CD4-positive, alpha-beta T cell treated with Interleukin-1 beta for 1 hour (primary cell): ENCODE data around the gene INTS14.
"Not testable (repeated sequence)": the region's sequence is repeated elsewhere in the genome, so short reads cannot be mapped to it uniquely, and the experiment has no call there.

Source experiments
- DNase-seq, 2 donors: peaks; one replicate each; pipeline ENCODE4 v3.0.0-alpha.2; 2020 to 2022

Gene INTS14

GRCh38 chr15:65630760-65631159, 19.8 kb upstream of the INTS14 start:
- no peak for DNase-seq

DNA sequence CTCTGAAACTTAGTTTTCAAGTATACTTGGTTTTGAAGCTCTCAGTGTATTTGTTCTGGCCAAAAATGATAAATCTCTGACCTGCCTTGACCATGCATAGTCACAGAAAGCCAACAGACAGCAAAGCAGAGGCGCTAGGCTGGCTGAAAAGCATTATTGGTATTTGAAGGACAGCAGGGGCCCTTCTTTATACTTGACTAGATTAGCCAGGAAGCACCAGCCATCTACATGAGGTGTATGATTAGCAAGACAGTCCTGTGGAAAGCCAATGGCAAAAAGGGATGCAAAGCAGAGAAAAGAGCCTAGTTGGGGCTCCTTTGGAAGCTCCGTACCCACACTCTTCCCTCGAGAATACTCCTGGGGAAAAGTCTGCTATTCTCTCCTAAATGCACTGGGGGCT, 18.6 kb upstream of the INTS14 start:
- DNase-seq, result no peak

DNA sequence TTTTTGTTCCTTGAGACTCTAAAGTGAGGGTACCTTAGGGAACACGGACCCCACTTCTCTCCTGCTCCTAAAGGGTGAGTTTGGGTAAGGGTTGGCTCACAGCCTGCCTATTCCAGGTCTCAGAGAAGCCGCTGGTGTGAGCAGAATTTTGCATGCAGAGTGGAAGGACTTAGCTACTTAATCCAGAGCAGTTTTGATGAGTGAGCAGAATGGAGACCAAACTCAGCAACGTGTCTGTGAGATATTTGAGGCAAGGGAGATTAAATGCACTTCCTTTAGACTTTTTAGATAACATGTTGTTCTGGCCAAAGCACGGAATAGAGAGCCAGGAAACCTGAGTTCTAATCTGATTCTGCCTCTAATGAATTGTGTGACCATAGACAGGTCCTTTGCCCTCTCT, 15.9 kb upstream of the INTS14 start:
- DNase-seq, result no peak

- no peak for DNase-seq
Observed at GRCh38 chr15:65623103-65623502, 12.2 kb upstream of the INTS14 start.

DNA sequence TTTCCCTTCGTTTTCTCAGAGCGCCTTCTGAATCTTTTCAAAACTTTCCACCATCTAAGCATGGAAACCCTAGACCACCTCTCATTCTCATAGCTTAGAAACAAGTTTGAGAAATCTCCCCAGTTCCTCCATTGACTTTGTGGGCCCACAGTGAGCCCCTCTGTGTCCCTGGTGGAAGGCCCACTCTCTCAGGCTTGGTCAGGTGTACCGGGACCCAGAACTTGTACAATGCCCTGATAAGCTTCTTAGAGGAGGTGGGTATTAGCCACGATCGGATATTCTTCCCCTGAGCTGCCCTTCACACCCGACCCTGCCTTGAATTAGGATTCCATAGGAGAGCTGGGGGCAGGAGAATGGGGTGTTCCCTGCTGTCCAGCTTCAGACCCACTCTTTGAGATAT, 10.7 kb upstream of the INTS14 start, which contains the start of gene SLC24A1:
Gene SLC24A1 (plus strand): TSS at position 301 of the 400 bp plus-strand sequence. CDS start 2,143 bp downstream, outside the sequence.
- no peak for DNase-seq

GRCh38 chr15:65620833-65621232, 9.9 kb upstream of the INTS14 start:
- DNase-seq, result no peak

DNA sequence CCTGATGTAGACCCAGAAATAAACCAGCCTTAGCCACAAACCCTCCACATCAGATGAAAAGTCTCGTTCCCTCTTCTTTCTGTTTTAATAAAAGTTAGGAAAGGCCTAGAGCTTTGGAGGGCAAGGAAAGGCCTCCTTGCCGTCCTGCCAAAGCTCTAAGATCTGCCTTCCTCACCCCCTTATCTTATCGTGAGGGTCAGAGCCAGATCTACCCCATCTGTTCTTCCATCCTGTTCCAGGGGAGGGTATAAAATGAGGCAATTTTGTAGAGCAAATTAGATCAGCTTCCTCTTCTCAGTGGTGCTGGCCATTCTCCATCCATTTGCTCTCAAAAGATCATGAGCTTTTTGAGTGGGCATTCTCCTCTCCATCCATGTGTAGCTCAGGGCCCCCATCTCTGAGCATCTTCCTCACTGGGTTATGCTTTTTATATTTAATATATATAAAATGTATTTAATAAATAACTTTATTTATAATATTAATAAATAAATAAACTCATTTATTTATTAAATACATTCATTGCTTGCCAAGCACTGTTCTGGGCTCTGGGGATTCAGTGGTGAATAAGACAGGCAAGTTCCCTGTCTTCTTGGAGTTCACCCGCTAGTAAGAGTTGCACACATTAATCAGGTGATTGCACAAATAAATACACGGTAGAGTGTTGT, 8.8 kb upstream of the INTS14 start:
- no peak for DNase-seq

DNA sequence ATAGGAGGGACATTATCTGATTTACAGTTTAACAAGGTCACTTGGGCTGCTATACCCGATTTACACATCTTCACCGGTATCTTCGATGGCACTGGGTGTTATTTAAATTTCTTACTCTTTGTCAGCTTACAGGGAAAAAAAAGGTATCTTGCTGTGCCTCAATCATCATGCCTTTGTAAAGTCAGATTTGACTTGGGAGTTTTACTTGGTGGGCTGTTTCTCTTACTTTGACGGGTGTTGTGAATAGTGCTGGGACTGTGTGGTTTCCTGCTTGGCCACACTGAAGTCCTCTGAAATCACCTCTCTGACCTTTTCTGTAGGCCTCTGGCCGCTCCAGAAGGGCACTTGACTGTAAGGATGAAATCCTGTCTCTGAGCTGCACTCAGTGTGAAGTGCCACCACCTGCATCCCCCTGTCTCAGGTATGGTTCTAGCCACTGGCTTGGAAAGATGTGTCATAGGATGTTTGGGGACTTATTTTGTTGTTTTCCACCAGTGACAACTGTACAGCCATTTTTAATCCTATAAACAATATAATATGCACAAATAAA, 7.7 kb upstream of the INTS14 start:
- no peak for DNase-seq

DNA sequence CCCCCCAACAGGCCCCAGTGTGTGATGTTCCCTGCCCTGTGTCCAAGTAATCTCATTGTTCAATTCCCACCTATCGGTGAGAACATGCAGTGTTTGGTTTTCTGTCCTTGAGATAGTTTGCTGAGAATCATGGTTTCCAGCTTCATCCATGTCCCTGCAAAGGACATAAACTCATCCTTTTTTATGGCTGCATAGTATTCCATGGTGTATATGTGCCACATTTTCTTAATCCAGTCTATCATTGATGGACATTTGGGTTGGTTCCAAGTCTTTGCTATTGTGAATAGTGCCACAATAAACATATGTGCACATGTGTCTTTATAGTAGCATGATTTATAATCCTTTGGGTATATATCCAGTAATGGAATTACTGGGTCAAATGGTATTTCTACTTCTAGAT, 5.0 kb upstream of the INTS14 start:
- not testable (repeated sequence) for DNase-seq

DNA sequence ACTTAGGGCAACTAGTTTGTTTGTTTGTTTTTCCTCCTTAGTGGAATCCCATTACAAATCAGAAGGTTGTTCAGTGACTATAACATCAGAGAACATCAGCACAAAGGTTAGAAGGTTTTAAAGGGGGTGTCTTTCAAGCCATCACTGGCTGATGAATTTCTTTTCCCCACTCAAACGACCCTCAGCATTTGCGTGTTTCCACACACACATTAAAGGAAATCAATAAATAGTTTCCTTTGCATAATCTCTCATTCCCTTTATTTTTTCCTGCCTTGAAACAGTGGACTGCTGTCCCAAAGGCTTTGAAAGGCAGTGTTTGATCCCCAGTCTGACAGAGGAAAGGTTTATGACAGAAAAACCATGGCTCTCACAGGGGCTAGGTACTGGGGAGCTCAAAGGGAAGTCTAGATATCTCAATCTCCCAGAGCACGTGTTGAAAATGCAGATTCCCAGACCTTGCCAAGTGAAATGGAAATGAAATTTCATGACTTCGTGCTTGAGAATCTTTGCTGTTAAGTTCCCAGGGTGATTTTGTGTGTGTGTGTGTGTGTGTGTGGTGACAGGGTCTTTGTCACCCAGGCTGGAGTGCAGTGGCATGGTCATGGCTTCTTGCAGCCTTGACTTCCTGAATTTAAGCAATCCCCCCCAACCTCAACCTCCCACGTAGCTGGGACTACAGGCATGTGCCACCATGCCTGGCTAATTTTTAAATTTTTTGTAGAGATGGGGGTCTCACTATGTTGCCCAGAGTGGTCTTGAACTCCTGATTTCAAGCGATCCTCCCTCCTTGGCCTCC, 2.2 kb upstream of the INTS14 start:
- DNase-seq, result no peak

DNA sequence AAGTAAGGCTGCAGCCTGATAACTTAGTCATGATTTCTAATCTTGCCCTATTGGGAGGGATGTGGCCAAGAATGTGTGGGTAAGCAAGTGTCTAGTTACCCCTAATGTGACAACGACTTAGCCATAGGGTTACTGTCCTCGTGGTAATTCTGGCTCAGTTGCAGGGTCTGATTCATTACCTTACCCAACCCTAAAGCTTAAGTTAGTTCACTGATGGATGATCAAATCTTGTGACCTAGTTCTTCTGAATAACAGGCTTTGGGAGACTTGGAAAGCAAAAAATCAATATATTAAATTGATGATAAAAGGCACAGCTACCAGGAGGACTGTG, 1.6 kb upstream of the INTS14 start:
- DNase-seq, result no peak

GRCh38 chr15:65611888-65612615, 1.1 kb upstream of the INTS14 start:
- DNase-seq, result no peak

DNA sequence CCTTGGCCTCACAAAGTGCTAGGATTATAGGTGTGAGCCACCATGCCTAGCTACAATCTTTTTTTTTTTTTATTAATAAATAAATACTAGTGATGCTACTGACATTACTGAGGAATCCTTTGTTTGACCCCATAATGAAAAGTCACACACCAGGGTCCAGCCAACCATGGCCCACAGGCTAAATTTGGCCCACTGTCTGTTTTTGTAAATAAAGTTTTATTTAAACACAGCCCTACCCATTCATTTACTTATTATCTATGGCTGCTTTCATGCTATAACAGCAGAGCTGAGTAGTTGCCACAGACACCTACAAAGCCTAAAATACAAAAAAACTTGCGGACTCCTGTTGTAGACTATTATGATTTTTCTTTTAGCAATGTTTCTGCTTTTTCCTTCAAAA, 7.4 kb downstream of the INTS14 start:
- no peak for DNase-seq

DNA sequence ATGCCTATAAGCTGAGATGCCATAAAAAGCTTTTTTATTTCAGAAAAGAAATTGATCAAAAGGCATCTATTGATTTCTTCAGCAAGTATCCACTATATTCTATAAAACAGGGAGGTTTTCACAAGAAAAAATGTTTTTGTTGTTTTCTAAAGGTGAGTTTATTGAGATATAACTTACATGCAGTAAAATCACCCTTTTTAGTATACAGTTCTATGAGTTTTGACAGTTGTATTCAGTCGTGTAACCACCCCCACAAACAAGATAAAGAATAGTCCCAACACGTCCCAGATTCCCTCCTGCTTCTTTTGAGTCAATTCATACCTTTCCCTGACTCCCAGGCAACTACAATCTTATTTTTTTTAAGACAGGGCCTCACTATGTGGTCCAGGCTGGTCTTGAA, 7.8 kb downstream of the INTS14 start:
- no peak for DNase-seq

- DNase-seq, result no peak
Observed at GRCh38 chr15:65599677-65600076, 11.3 kb downstream of the INTS14 start.

- DNase-seq, result no peak
Observed at GRCh38 chr15:65598468-65598867, 12.5 kb downstream of the INTS14 start.

DNA sequence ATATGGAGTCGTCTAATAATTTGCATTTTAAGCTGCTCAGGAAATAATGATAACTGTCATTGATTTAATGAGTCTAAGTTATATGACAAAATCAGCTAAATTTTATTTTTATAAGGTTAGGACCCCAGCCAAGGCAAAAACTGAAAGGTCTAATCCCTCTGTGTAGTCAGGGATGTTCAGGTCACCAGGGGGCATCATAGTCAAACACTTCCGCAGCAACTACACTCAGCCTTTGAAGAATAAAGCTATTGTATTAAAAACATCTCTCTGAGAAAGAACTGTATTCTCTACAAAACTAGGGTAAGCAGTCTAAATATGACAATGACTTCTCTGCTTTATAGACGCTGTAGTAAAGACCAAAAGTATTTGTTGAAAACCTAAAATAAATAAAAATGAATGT, 15.0 kb downstream of the INTS14 start:
- DNase-seq, result peak in 1 of 2 donors; percentile 24

GRCh38 chr15:65587094-65587493, 23.8 kb downstream of the INTS14 start:
- DNase-seq, result no peak

GRCh38 chr15:65584241-65584640, 26.7 kb downstream of the INTS14 start:
- no peak for DNase-seq

DNA sequence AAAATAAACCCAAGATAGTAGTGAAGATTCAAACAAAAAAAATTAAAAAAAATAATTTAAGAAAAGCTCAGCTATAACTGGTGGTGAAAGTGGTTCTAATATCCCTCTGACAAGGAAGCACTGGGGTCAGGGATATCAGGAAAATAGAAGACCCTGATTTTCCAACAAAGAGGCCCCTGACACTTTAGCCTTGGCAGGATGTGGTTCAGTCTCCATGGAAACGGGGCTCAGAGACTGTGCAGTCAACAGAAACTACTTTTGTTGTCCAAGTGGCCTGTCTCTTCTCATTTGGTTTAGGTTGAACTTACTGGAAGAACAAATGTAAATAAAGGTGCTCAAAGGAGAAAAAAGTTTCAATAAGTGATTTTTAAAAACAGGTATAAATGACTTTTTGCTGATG, 27.2 kb downstream of the INTS14 start:
- peak; percentile 58 to 74 for DNase-seq

- no peak for DNase-seq
Observed at GRCh38 chr15:65580287-65580686, 30.6 kb downstream of the INTS14 start.

- DNase-seq, result no peak
Observed at GRCh38 chr15:65579762-65580161, 31.2 kb downstream of the INTS14 start.

DNA sequence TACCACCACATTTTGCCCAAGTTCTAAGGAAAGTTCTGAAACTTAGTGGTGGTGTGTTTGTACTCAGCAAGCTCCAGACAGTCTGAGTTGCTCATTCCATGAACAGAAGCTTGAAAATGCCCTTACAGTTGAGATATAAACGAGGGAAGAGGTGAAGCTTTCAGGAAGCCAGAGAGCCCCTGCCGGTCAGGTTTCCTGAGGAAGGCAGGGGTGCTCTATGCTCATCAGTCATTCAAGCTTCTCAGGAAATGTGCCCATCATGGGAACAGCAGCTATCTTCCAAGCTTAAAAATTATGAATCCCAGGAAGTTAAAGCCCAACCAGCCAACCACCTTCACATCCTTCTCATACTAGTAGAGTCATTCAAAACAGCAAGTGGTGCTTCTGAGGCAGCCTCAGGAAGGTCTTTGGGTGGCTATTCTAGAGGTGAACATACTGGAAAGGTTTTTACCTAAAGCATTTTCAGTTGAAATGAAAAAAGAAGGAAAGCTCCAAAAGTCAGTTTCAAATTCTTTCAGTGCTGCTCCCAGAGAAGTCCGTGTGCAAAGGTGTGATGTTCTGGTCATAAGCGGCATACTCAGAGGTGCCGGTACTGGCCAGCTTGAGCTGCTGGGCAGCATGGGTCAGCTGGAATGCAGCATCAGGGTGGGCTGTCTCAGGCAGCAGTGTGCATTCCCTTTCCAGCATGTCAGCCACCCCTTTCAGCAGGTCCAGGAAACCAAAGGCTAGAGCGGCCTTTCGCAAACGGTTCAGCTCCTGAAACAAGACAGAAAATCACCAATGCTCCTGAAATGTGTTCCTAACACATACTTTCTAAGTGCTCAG, 31.8 kb downstream of the INTS14 start:
- DNase-seq, result no peak
